ENCODE measurements around the gene STRA6.
A peak's percentile ranks its signal among the peaks of the same experiment; 100 is the strongest.

The STRA6 gene

GRCh38 chr15:74202452-74203401 lies at the start of gene STRA6:
STRA6 (minus strand) TSS chr15:74202787; CDS start chr15:74202267, 520 bp downstream.
- peak in 1 of 2 donors; percentile 23 for ATAC-seq

DNA sequence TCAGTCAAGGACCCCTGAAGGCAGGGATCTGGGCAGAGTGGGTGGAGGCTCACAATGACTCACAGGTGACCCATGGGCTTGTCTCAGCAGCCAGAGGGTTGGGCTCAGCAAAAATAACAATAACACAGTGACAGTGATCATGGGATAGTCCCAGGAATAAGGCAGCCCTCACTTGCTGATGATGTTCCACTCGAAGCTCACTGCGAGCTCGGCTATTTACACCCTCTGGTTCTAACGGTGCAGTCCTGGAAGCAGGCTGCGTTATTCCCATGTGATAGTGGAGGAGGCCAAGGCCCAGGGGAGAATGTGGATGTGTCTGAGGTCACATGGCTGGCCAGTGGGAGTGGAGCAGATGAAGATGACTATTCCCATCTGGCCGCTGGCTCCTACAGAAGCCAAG lies 49.7 kb upstream of the STRA6 start:
- no peak for ATAC-seq

DNA sequence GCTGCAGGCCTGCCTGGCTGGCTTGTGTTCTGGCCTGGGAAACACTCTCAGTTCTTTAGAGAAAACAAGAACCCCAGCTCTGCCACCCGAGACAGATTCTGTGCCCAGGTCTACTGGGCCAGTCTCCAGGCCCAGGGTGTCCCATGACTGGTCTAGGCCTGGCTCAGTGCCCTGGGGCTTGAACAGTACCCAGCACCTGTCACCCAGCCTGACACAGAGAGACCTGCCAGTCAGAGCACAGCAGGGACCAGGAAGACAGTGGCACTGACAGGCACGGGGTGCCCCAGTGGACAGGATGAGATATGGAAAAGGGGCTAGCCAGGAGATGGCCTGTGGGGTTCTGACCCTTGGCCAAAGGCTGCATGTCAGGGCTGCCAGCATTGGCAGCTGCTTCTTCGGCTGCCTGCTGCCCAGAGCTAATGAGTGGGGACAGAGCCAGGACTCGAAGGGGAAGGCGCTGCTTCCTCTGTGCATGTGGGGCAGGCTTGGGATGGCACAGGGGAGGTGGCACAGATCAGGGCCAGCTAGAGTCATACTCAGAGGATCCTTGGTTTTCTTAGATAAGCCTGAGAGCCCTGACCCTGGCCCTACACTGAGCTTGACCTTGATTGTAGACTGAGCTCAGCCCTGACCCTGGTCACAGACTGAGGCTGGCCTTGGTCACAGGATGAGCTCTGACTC lies 48.7 kb upstream of the STRA6 start:
- no peak for ATAC-seq

- no peak for ATAC-seq
Observed at GRCh38 chr15:74250266-74250665, 47.7 kb upstream of the STRA6 start.

GRCh38 chr15:74245342-74245931 lies 42.9 kb upstream of the STRA6 start:
- no peak for ATAC-seq

GRCh38 chr15:74244822-74245341 lies 42.3 kb upstream of the STRA6 start:
- no peak for ATAC-seq

GRCh38 chr15:74243431-74243830 lies 40.8 kb upstream of the STRA6 start:
- ATAC-seq = no peak

- ATAC-seq = no peak
Observed at GRCh38 chr15:74242441-74243185, 40.0 kb upstream of the STRA6 start.

DNA sequence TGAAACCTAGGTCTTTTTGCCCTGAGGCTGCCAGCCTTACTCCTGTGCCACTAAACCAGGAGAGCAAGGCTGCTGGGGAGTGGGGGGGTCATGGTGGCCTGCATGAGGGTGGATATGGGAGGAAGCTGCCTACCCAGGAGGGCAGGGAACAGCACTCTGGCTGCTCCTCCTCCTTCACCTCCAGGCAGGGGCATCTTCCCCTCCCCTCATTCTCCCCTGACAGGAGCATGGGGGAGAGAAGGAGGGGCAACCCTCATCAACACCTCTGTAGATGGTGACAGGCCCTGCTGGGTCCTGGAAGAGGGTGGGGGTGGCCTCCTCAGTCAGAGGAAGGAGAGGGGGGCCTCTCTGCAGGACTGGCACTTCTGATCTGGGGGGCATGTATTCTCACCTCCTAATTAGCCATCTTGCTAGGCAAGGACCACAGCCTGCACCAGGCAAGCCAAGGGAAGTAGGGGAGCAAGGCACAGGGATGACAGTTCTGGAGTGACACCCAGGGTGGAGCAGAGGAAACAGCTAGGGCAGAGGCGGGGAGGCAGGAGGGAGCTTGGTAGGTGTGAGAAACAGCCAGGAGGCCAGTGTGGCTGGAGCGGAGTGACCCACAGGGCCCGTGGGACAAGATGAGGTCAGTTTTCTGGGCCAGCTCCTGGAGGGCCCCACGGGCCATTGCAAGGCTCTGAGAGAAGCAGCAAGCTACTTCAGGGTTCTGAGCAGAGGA lies 38.5 kb upstream of the STRA6 start:
- ATAC-seq = no peak

- ATAC-seq = no peak
Observed at GRCh38 chr15:74240002-74240568, 37.5 kb upstream of the STRA6 start.

GRCh38 chr15:74239051-74239705 lies 36.6 kb upstream of the STRA6 start:
- ATAC-seq = no peak

- no peak for ATAC-seq
Observed at GRCh38 chr15:74235962-74236361, 33.4 kb upstream of the STRA6 start, which contains the start of gene CCDC33. CCDC33 (plus strand) TSS chr15:74236326; CDS start chr15:74236720, 394 bp downstream.

DNA sequence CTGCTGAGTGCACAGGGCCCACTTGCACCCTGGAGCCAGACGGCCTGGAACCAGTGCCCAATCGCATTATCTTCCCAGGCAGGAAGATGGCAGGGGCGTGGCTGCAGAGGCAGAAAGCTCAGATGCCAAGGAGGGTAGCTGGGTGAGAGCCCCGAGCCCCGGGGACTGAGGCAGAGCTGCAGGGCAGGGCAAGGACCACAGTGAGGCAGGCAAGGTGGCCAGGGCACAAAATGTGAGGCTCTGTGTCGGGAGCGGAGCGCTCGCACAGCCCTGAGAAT lies 31.9 kb upstream of the STRA6 start:
- ATAC-seq = no peak

GRCh38 chr15:74233851-74234597 lies 31.4 kb upstream of the STRA6 start:
- ATAC-seq = no peak

- no peak for ATAC-seq
Observed at GRCh38 chr15:74233373-74233772, 30.8 kb upstream of the STRA6 start.

GRCh38 chr15:74231475-74231874 lies 28.9 kb upstream of the STRA6 start:
- ATAC-seq = no peak

DNA sequence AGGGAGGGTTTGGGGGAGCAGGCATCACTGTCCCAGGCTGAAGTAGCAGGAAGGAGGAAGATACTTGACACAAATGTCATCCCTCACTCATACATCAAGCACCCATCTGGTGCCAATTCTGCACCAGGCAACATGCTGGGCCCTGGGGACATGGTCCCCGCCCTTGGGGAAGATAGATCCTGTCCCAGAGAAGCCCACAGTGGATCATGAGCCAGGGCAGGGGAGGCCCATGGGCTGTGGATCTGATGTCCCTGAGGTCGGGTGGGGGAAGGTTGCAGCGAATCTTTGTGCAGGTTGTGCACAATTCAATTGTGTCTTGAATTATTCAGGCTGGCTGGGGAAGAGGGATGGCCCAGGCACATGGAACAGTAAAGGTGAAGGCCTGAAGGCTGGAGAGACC lies 27.1 kb upstream of the STRA6 start:
- ATAC-seq = no peak

- no peak for ATAC-seq
Observed at GRCh38 chr15:74228723-74229081, 26.1 kb upstream of the STRA6 start.

GRCh38 chr15:74227968-74228722 lies 25.6 kb upstream of the STRA6 start:
- no peak for ATAC-seq

Measured in activated CD4-positive, CD25-positive, alpha-beta regulatory T cell treated with anti-CD3 and anti-CD28 coated beads, Interleukin-2, amount 50 U/mL, for 24 hours (primary cell).